ENCODE measurements around the gene FAM174B.

The FAM174B gene

GRCh38 chr15:92652576-92652966 lies 3.0 kb downstream of the FAM174B start:
- H4K20me1 ChIP-seq (ENCODE audit: insufficient read depth) = no peaks in the 10 kb centered on the region

GRCh38 chr15:92651877-92652575 lies 3.5 kb downstream of the FAM174B start:
- Histone ChIP-seq H3K36me3 (ENCODE audit: insufficient read depth) (no peaks in the 10 kb centered on the region), H3K27me3 (ENCODE audit: insufficient read depth, low read depth) (no peaks in the 10 kb centered on the region), H2AFZ (ENCODE audit: low read depth) (no peak overlapping the region), H3K4me3 (IDR thresholded peaks at IDR 0.05; ENCODE audit: insufficient read depth, low read depth, low read length) (no peak overlapping the region), H3K79me2 (ENCODE audit: insufficient read depth, low read depth) (no peaks in the 10 kb centered on the region), H4K20me1 (ENCODE audit: insufficient read depth) (no peaks in the 10 kb centered on the region), H3K4me2 (no peak overlapping the region), H3K4me1 (ENCODE audit: low read depth, poor library complexity, severe bottlenecking) (peaks cover 4% of the 10 kb centered on the region), H3K27ac (no peak overlapping the region), H3K9ac (no peak overlapping the region)
- no peak for TF ChIP-seq CTCF (conservative IDR thresholded peaks at IDR 0.05; ENCODE audit: low read depth, low read length)

More at GRCh38 chr15:92652576-92652966, 3.0 kb downstream of the FAM174B start:
- no peaks in the 10 kb centered on the region for H3K79me2 ChIP-seq (ENCODE audit: insufficient read depth, low read depth)
- no peaks in the 10 kb centered on the region for H3K36me3 ChIP-seq (ENCODE audit: insufficient read depth)
- no peak overlapping the region for H2AFZ ChIP-seq (ENCODE audit: low read depth)
- TF ChIP-seq CTCF (conservative IDR thresholded peaks at IDR 0.05; ENCODE audit: low read depth, low read length) = no peak
- H3K4me3 ChIP-seq (IDR thresholded peaks at IDR 0.05; ENCODE audit: insufficient read depth, low read depth, low read length) = no peak overlapping the region
- H3K4me1 ChIP-seq (ENCODE audit: low read depth, poor library complexity, severe bottlenecking) = peaks cover 4% of the 10 kb centered on the region
- H3K9ac ChIP-seq = no peak overlapping the region
- no peak overlapping the region for H3K27ac ChIP-seq
- no peak overlapping the region for H3K4me2 ChIP-seq
- no peaks in the 10 kb centered on the region for H3K27me3 ChIP-seq (ENCODE audit: insufficient read depth, low read depth)

GRCh38 chr15:92650966-92651365 lies 4.6 kb downstream of the FAM174B start:
- H3K36me3 ChIP-seq (ENCODE audit: insufficient read depth) = no peaks in the 10 kb centered on the region
- no peak overlapping the region for H3K9ac ChIP-seq
- no peak for TF ChIP-seq CTCF (conservative IDR thresholded peaks at IDR 0.05; ENCODE audit: low read depth, low read length)
- no peaks in the 10 kb centered on the region for H3K79me2 ChIP-seq (ENCODE audit: insufficient read depth, low read depth)
- no peak overlapping the region for H3K4me2 ChIP-seq
- H3K4me3 ChIP-seq (IDR thresholded peaks at IDR 0.05; ENCODE audit: insufficient read depth, low read depth, low read length) = no peak overlapping the region
- no peak overlapping the region for H3K27ac ChIP-seq
- H3K27me3 ChIP-seq (ENCODE audit: insufficient read depth, low read depth) = no peaks in the 10 kb centered on the region
- peaks cover 3% of the 10 kb centered on the region for H3K4me1 ChIP-seq (ENCODE audit: low read depth, poor library complexity, severe bottlenecking)
- no peaks in the 10 kb centered on the region for H4K20me1 ChIP-seq (ENCODE audit: insufficient read depth)
- no peak overlapping the region for H2AFZ ChIP-seq (ENCODE audit: low read depth)

- Histone ChIP-seq H4K20me1 (ENCODE audit: insufficient read depth) (no peaks in the 10 kb centered on the region), H3K36me3 (ENCODE audit: insufficient read depth) (no peaks in the 10 kb centered on the region), H3K4me2 (no peak overlapping the region), H3K27ac (no peak overlapping the region), H3K9ac (no peak overlapping the region), H3K27me3 (ENCODE audit: insufficient read depth, low read depth) (no peaks in the 10 kb centered on the region), H2AFZ (ENCODE audit: low read depth) (no peak overlapping the region), H3K4me1 (ENCODE audit: low read depth, poor library complexity, severe bottlenecking) (no peaks in the 10 kb centered on the region), H3K4me3 (IDR thresholded peaks at IDR 0.05; ENCODE audit: insufficient read depth, low read depth, low read length) (no peak overlapping the region), H3K79me2 (ENCODE audit: insufficient read depth, low read depth) (no peaks in the 10 kb centered on the region)
- no peak for TF ChIP-seq CTCF (conservative IDR thresholded peaks at IDR 0.05; ENCODE audit: low read depth, low read length)
Measured at GRCh38 chr15:92650256-92650655, 5.3 kb downstream of the FAM174B start.
